ACC112 (cell line): ENCODE measurements around the gene BTNL3.
"Not testable (repeated sequence)": the region's sequence is repeated elsewhere in the genome, so short reads cannot be mapped to it uniquely, and the experiment has no call there.

Source experiments
- H2AFZ ChIP-seq: fragments of 200-600 bp; sonication (generic); one replicate; pipeline ENCODE4 v1.6.0; 2017; ENCODE audit warnings: antibody characterized with exemption, low read length; ENCODE audit not compliant: unreplicated experiment
- H3K27ac ChIP-seq: fragments of 200-600 bp; sonication (generic); 2 replicates; pipeline ENCODE4 v1.5.1; 2014; ENCODE audit warnings: low read depth, mild to moderate bottlenecking, antibody characterized with exemption, low read length, moderate library complexity
- H3K27me3 ChIP-seq: fragments of 200-600 bp; sonication (generic); 2 replicates; pipeline ENCODE4 v1.6.1; 2014; ENCODE audit warnings: mild to moderate bottlenecking, antibody characterized with exemption, low read length, moderate library complexity, mixed read lengths; ENCODE audit not compliant: insufficient read depth
- H3K36me3 ChIP-seq: fragments of 200-600 bp; sonication (generic); 2 replicates; pipeline ENCODE4 v1.6.1; 2016; ENCODE audit warnings: mild to moderate bottlenecking, antibody characterized with exemption, low read length, moderate library complexity, mixed read lengths; ENCODE audit not compliant: insufficient read depth
- H3K4me1 ChIP-seq: fragments of 200-600 bp; sonication (generic); one replicate; pipeline ENCODE4 v1.6.1; 2016; ENCODE audit warnings: low read length, mixed read lengths; ENCODE audit not compliant: insufficient read depth, unreplicated experiment, control insufficient read depth
- H3K4me3 ChIP-seq: fragments of 200-600 bp; sonication (generic); 2 replicates; pipeline ENCODE4 v1.5.1; 2014; ENCODE audit warnings: mild to moderate bottlenecking, low read depth, low read length
- H3K79me2 ChIP-seq: fragments of 200-600 bp; sonication (generic); one replicate; pipeline ENCODE4 v1.6.0; 2016; ENCODE audit warnings: low read length; ENCODE audit not compliant: control insufficient read depth, unreplicated experiment, insufficient read depth

The BTNL3 gene

DNA sequence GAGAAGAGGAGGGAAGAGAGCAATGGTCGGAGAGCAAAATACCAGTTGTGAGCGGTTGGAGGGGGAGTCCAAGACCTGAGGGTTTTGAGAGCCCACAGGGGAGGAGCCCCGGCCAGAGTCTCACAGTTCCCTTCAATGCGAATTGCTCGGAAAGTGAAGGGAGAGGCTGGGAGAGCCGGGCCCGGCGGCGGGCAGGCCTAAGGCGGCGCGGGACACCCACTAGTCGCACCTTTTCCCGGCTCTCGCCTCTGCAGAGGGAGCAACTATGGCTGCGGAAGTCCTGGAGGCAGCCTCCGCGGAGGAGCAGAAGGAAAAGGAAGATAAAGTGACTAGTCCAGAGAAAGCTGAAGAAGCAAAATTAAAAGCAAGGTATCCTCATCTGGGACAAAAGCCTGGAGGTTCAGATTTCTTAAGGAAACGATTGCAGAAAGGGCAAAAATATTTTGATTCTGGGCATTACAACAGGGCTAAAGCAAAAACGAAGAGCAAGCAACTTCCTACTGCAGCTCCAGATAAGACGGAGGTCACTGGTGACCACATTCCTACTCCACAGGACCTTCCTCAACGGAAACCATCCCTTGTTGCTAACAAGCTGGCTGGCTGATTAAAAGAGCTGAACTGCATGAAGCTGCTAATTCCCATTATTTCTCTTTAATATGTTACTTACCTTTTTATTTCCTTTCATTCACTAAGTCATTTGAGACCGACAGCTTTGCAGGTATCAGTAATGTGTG is 6.5 kb upstream of the BTNL3 start:
- H2AFZ ChIP-seq, result no peak overlapping the region
- no peak overlapping the region for H3K4me3 ChIP-seq

GRCh38 chr5:180988016-180988415 is 630 bp upstream of the BTNL3 start:
- H3K4me1 ChIP-seq, result no peaks in the 10 kb centered on the region
- no peaks in the 10 kb centered on the region for H3K79me2 ChIP-seq
- H3K27ac ChIP-seq, result no peak overlapping the region
- no peaks in the 10 kb centered on the region for H3K27me3 ChIP-seq
- no peak overlapping the region for H3K4me3 ChIP-seq
- no peak overlapping the region for H2AFZ ChIP-seq
- no peaks in the 10 kb centered on the region for H3K36me3 ChIP-seq

More for the DNA sequence above, 6.5 kb upstream of the BTNL3 start:
- Histone ChIP-seq H3K36me3 (no peaks in the 10 kb centered on the region), H3K27ac (no peak overlapping the region), H3K27me3 (no peaks in the 10 kb centered on the region), H3K79me2 (no peaks in the 10 kb centered on the region), H3K4me1 (no peaks in the 10 kb centered on the region)

DNA sequence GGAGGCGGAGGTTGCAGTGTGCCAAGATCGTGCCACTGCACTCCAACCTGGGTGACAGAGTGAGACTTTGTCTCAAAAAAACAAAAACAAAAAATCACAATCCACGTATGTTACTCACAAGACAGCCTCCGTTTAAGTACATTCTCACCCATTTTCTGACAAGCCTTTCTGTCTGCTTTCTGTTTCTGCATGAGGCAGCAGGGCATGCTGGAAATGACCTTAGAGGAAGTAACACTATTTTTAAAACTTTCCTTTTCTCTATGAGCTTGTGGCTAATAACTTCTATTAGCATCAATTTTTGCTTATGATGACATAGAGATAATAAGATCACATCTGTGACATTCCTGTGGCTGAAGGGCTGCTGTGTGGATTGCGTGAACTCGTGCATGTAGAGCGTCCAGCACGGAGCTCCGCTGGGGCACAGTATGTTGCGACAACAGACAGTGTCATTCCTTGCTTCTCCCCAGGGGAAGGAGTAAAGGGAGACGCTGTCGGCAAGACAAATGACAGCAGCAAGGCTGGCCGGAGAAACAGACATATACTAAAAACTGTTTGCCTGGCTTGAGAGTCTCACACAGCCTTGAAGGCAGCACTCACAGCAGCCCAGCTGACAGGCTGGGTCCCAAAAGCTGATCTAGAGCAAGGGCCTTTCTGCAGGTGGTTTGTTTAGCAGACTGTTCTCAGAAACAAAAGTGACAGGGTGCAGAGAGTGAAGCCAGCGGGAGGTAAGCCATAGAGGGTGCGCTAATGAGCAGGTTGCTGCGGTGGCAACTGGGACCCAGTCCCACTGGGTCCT is 1.6 kb downstream of the BTNL3 start:
- no peaks in the 10 kb centered on the region for H3K36me3 ChIP-seq
- no peaks in the 10 kb centered on the region for H3K27me3 ChIP-seq
- no peaks in the 10 kb centered on the region for H3K79me2 ChIP-seq
- no peak overlapping the region for H2AFZ ChIP-seq
- no peak overlapping the region for H3K27ac ChIP-seq
- H3K4me3 ChIP-seq, result no peak overlapping the region
- H3K4me1 ChIP-seq, result no peaks in the 10 kb centered on the region

DNA sequence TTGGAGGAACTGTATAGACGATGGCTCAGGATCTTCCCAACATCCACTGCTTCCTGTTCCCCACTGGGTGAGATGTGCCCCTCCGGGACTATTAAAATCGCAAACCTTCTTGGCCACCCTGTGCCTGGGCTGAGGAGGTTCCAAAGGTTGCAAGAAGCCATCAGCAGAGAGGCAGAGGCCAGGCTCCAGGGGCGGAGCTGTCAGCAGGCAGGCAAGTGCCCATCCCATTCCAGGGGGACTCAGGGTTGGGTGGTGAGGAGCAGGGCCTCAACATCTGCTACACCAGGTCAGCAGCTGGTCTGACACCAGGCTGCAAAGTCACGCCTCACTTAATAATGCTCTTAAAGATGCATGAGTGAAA is 2.2 kb downstream of the BTNL3 start:
- Histone ChIP-seq H3K36me3 (no peaks in the 10 kb centered on the region), H3K79me2 (no peaks in the 10 kb centered on the region), H3K4me3 (no peak overlapping the region), H3K27me3 (no peaks in the 10 kb centered on the region), H2AFZ (no peak overlapping the region), H3K4me1 (no peaks in the 10 kb centered on the region), H3K27ac (no peak overlapping the region)

- no peaks in the 10 kb centered on the region for H3K4me1 ChIP-seq
- H3K36me3 ChIP-seq, result no peaks in the 10 kb centered on the region
- no peak overlapping the region for H2AFZ ChIP-seq
- no peak overlapping the region for H3K4me3 ChIP-seq
- H3K79me2 ChIP-seq, result no peaks in the 10 kb centered on the region
- peaks cover 13% of the 10 kb centered on the region for H3K27me3 ChIP-seq
- H3K27ac ChIP-seq, result no peak overlapping the region
These were observed 13.3 kb downstream of the BTNL3 start for GRCh38 chr5:181001947-181002346.

- Histone ChIP-seq H3K4me3 (no peak overlapping the region), H2AFZ (no peak overlapping the region), H3K27ac (no peak overlapping the region), H3K4me1 (no peaks in the 10 kb centered on the region), H3K27me3 (peaks cover 22% of the 10 kb centered on the region), H3K79me2 (no peaks in the 10 kb centered on the region), H3K36me3 (no peaks in the 10 kb centered on the region)
These were observed 17.1 kb downstream of the BTNL3 start for GRCh38 chr5:181005791-181006190.

GRCh38 chr5:181008136-181008535 is 19.5 kb downstream of the BTNL3 start:
- H3K4me3 ChIP-seq, result no peak overlapping the region
- H3K27ac ChIP-seq, result no peak overlapping the region
- peaks cover 22% of the 10 kb centered on the region for H3K27me3 ChIP-seq
- no peak overlapping the region for H2AFZ ChIP-seq
- H3K4me1 ChIP-seq, result no peaks in the 10 kb centered on the region
- no peaks in the 10 kb centered on the region for H3K79me2 ChIP-seq
- no peaks in the 10 kb centered on the region for H3K36me3 ChIP-seq

DNA sequence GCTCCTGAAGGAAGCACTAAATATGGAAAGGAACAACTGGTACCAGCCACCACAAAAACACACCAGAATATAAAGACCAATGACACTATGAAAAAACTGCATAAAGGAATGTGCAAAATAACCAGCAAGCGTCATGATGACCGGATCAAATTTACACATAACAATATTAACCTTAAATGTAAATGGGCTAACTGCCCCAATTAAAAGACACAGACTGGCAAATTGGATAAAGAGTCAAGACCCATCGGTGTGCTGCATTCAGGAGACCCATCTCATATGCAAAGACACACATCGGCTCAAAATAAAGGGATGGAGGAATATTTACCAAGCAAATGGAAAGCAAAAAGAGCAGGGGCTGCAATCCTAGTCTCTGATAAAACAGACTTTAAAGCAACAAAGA is 21.4 kb downstream of the BTNL3 start:
- H3K36me3 ChIP-seq, H3K4me1 ChIP-seq, H3K4me3 ChIP-seq, H3K79me2 ChIP-seq, H2AFZ ChIP-seq, H3K27ac ChIP-seq: not testable (repeated sequence)
- peaks cover 22% of the 10 kb centered on the region for H3K27me3 ChIP-seq

DNA sequence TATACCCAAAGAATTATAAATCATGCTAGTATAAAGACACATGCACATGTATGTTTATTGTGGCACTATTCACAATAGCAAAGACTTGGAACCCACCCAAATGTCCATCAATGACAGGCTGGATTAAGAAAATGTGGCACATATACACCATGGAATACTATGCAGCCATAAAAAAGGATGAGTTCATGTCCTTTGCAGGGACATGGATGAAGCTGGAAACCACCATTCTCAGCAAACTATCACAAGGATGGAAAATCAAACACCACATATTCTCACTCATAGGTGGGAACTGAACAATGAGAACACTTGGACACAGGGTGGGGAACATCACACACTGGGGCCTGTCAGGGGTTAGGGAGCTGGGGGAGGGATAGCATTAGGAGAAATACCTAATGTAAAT is 26.0 kb downstream of the BTNL3 start:
- not testable (repeated sequence) for H2AFZ ChIP-seq, H3K27me3 ChIP-seq, H3K4me3 ChIP-seq, H3K4me1 ChIP-seq, H3K79me2 ChIP-seq, H3K36me3 ChIP-seq, H3K27ac ChIP-seq

DNA sequence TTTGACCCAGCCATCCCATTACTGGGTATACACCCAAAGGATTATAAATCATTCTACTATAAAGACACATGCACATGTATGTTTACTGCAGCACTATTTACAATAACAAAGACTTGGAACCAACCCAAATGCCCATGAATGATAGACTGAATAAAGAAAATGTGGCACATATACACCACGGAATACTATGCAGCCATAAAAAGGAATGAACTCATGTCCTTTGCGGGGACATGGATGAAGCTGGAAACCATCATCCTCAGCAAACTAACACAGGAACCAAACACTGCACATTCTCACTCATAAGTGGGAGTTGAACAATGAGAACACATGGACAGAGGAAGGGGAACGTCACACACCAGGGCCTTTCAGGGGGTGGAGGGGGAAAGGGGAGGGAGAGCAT is 28.8 kb downstream of the BTNL3 start:
- H2AFZ ChIP-seq, H3K27ac ChIP-seq, H3K79me2 ChIP-seq, H3K27me3 ChIP-seq, H3K36me3 ChIP-seq, H3K4me3 ChIP-seq, H3K4me1 ChIP-seq: not testable (repeated sequence)

DNA sequence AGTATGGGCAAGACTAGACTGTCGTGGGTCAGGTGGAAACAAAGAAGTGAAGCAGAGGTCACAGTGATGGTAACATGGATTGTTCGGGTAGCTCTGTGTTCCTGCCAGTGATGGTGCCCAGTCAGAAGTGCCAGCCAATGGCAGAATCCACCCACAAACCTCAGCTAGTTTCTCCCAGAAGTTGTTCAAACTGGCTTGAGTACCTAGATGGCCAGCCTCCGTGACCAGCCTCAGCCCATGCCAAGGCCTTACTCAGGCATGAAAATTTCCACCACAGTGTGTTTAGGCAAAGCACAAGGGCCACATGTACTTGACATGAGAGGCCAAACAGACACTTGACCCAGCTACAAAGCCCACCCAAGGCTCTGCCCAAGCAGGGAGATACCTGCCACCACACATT is 32.0 kb downstream of the BTNL3 start:
- Histone ChIP-seq H3K4me3 (no peak overlapping the region), H3K27ac (no peak overlapping the region), H3K27me3 (0 out of 2 replicates have a peak, but pooled peaks cover 6% of the 10 kb centered on the region), H3K4me1 (no peaks in the 10 kb centered on the region), H2AFZ (no peak overlapping the region), H3K36me3 (no peaks in the 10 kb centered on the region), H3K79me2 (no peaks in the 10 kb centered on the region)
